ENCODE data around the gene SPAG6. TPM values are rescaled to one million over a fixed set of nuclear protein-coding genes. Genes with fewer than 3 reads are reported as not detected.
A peak's percentile ranks its signal among the peaks of the same experiment; 100 is the strongest.

The SPAG6 gene
- total and polyA plus RNA-seq, 10 donors = 0.11 TPM; not detected in 9

DNA sequence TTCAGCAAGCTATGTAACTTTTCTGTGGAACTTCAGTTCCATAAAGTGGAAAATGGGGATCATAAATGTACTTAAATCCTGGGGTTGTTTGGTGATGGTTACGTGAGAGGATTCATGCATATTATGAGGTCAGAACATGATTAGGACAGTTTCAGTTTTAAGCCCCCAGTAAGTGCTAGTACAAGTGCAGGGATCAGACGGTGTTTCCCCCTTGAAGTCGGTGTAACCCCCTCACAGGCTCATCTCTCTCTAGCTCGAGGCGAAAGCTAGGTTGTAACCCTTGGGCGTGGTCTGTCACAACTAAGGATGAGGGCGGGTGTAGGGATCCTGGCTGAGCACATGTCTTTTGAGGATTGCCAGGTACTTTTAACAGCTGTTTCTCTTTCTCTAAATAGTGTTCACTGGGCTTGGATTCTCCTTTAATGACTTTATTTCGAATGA is 84.7 kb downstream of the SPAG6 start:
- 65 to 76% (median 72%) methylated on average over 8 of the region's 8 CpGs for WGBS, 5 donors
- Histone ChIP-seq H3K36me3 (no peaks in the 10 kb centered on the region), H3K9me3 (no peaks in the 10 kb centered on the region), H3K4me3 (no peak overlapping the region), H3K27me3 (replicated peaks in 1 of 7) (peaks cover 0 to 20% (median 0%) of the 10 kb centered on the region in 7 donors), H3K27ac (no peak overlapping the region), H3K4me1 (peaks cover 0 to 6% (median 0%) of the 10 kb centered on the region in 6 donors)
- DNase-seq = no peak
- intact Hi-C loops (cut with DNase I; ENCODE audit: low total_unique reads) = loop anchor here (5.0 kb wide), 1 partner anchor 423 kb away; no protein-coding TSS in a partner anchor
- TF ChIP-seq POLR2A (IDR thresholded peaks at IDR 0.05) = no peak
- no peak for TF ChIP-seq POLR2AphosphoS5 (IDR thresholded peaks at IDR 0.05)
- TF ChIP-seq, protein P1, sequence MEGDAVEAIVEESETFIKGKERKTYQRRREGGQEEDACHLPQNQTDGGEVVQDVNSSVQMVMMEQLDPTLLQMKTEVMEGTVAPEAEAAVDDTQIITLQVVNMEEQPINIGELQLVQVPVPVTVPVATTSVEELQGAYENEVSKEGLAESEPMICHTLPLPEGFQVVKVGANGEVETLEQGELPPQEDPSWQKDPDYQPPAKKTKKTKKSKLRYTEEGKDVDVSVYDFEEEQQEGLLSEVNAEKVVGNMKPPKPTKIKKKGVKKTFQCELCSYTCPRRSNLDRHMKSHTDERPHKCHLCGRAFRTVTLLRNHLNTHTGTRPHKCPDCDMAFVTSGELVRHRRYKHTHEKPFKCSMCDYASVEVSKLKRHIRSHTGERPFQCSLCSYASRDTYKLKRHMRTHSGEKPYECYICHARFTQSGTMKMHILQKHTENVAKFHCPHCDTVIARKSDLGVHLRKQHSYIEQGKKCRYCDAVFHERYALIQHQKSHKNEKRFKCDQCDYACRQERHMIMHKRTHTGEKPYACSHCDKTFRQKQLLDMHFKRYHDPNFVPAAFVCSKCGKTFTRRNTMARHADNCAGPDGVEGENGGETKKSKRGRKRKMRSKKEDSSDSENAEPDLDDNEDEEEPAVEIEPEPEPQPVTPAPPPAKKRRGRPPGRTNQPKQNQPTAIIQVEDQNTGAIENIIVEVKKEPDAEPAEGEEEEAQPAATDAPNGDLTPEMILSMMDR (IDR thresholded peaks at IDR 0.05 in 8 of 11, conservative IDR thresholded peaks at IDR 0.05 in 3 of 11) = no peak

DNA sequence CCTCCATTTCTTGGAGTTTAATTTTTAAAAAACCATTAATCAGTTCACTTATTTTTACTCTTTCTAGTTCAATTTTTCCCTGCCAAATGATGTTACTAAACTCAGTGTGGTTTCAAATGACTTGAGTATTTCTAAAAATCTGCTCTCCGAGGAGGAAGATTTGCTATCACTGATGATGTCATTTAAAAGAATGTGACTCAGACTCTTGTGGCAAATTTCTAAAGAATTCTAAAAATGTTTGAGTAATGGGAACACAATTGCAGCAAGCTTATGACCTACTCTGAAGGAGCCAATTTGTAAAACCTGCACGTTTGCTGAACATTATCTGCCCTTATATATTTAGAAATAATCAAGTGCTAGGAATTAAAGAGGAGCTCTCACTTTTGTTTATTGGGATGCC is 88.6 kb downstream of the SPAG6 start:
- peaks cover 5 to 35% (median 18%) of the 10 kb centered on the region in 6 donors for H3K4me1 ChIP-seq

GRCh38 chr10:22434521-22434920 is 89.2 kb downstream of the SPAG6 start:
- Histone ChIP-seq H3K4me3 (no peak overlapping the region), H3K36me3 (no peaks in the 10 kb centered on the region), H3K9me3 (no peaks in the 10 kb centered on the region), H3K4me1 (peaks cover 5 to 39% (median 21%) of the 10 kb centered on the region in 6 donors), H3K27ac (no peak overlapping the region), H3K27me3 (replicated peaks in 1 of 7) (peaks cover 0 to 13% (median 0%) of the 10 kb centered on the region in 7 donors)
- intact Hi-C loops (cut with DNase I; ENCODE audit: low total_unique reads) = loop anchor here (5.0 kb wide), 1 partner anchor 427 kb away; no protein-coding TSS in a partner anchor
- TF ChIP-seq POLR2A (IDR thresholded peaks at IDR 0.05) = no peak
- TF ChIP-seq, protein P1 (IDR thresholded peaks at IDR 0.05 in 8 of 11, conservative IDR thresholded peaks at IDR 0.05 in 3 of 11) = no peak
- no peak for TF ChIP-seq POLR2AphosphoS5 (IDR thresholded peaks at IDR 0.05)
- 80 to 96% (median 86%) methylated on average over 2 of the region's 2 CpGs for WGBS, 5 donors
- DNase-seq = no peak

More for the DNA sequence above, 88.6 kb downstream of the SPAG6 start:
- Histone ChIP-seq H3K27ac (no peak overlapping the region), H3K36me3 (no peaks in the 10 kb centered on the region), H3K27me3 (replicated peaks in 1 of 7) (peaks cover 0 to 13% (median 0%) of the 10 kb centered on the region in 7 donors), H3K4me3 (no peak overlapping the region), H3K9me3 (no peaks in the 10 kb centered on the region)
- 48 to 69% (median 52%) methylated on average over 2 of the region's 2 CpGs for WGBS, 5 donors
- DNase-seq = no peak
- intact Hi-C loops (cut with DNase I; ENCODE audit: low total_unique reads) = loop anchor here (5.0 kb wide), 1 partner anchor 427 kb away; no protein-coding TSS in a partner anchor
- TF ChIP-seq, protein P1 (IDR thresholded peaks at IDR 0.05 in 8 of 11, conservative IDR thresholded peaks at IDR 0.05 in 3 of 11) = no peak
- no peak for TF ChIP-seq POLR2AphosphoS5 (IDR thresholded peaks at IDR 0.05)
- no peak for TF ChIP-seq POLR2A (IDR thresholded peaks at IDR 0.05)

GRCh38 chr10:22435650-22436049 is 90.4 kb downstream of the SPAG6 start:
- H3K4me1 ChIP-seq = peaks cover 5 to 39% (median 21%) of the 10 kb centered on the region in 6 donors
- no peaks in the 10 kb centered on the region for H3K9me3 ChIP-seq
- H3K27me3 ChIP-seq (replicated peaks in 1 of 7) = peaks cover 0 to 8% (median 0%) of the 10 kb centered on the region in 7 donors
- intact Hi-C loops (cut with DNase I; ENCODE audit: low total_unique reads) = no loop called here
- peak; percentile 78 for DNase-seq
- peak overlapping the region in 1 of 8 donors; percentile 95 for H3K27ac ChIP-seq
- WGBS, 5 donors = 96 to 98% (median 97%) methylated on average over 10 of the region's 10 CpGs
- no peak overlapping the region for H3K4me3 ChIP-seq
- H3K36me3 ChIP-seq = no peaks in the 10 kb centered on the region
- TF ChIP-seq POLR2AphosphoS5 (IDR thresholded peaks at IDR 0.05) = no peak
- TF ChIP-seq POLR2A (IDR thresholded peaks at IDR 0.05) = no peak
- TF ChIP-seq, protein P1 (IDR thresholded peaks at IDR 0.05 in 8 of 11, conservative IDR thresholded peaks at IDR 0.05 in 3 of 11) = no peak

All from spleen (tissue), 11 donors.